T-helper 1 cell (primary cell): ENCODE data around the gene TMEM109.
A peak's percentile ranks its signal among the peaks of the same experiment; 100 is the strongest.

Source experiments
- DNase-seq, 5 donors: peaks; one replicate each; pipeline ENCODE4 v3.0.0-alpha.2; 2012 to 2020

TMEM109 gene

DNA sequence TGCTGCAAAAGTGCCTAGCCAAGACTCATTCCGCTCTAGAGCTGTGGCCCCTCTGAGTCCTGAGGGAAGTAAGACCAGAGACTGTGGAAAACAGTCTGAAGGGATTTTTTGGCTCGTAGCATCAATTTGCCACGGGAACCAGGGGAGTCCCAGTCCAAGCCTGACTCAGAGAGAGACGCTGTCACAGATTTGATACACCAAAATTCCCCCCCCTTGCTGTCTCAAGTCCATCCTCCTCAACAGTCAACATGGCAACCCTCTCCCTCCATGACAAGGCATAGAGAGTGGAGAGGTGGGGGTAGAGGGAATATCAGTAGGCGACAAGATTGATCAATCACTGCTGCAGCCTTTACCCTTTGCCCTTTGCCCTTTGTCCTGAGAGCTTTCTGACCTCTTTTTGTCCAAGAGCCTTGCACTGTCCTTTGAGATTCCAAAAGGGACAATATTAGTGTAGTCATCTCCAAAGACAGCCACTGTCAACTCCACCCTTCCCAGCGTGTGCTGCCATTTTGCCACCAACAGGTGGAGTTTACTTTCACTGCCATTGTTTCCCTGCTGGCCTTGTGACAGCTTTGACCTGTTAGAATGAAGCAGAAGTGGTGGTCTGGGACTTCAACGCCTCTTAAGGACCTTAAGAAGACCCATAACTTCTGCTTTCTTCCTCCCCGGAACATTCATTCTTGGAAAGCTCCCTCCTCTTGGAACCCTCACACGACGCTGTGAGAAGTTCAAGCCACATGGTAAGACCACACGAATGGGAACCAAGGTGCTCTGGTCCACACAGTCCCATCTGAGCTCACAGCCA, 30.7 kb downstream of the TMEM109 start:
- no peak for DNase-seq

DNA sequence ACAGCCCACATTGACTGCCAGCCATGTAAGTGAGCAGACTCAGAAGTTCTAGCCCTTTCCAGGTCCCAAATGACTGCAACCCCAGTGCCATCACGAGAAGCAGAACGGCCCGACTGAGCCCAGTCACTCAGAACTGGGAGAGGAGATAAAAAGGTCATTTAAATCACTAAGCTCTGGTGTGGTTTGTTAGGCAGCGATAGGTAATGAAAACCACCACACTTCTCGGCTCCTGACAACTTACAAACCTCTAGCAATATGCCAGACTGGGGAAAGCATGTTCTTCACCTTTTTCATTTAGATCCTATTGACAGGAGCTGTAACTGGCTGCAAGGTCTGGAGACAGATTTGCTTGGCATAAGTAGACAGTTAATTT, 31.3 kb downstream of the TMEM109 start:
- DNase-seq = no peak

DNA sequence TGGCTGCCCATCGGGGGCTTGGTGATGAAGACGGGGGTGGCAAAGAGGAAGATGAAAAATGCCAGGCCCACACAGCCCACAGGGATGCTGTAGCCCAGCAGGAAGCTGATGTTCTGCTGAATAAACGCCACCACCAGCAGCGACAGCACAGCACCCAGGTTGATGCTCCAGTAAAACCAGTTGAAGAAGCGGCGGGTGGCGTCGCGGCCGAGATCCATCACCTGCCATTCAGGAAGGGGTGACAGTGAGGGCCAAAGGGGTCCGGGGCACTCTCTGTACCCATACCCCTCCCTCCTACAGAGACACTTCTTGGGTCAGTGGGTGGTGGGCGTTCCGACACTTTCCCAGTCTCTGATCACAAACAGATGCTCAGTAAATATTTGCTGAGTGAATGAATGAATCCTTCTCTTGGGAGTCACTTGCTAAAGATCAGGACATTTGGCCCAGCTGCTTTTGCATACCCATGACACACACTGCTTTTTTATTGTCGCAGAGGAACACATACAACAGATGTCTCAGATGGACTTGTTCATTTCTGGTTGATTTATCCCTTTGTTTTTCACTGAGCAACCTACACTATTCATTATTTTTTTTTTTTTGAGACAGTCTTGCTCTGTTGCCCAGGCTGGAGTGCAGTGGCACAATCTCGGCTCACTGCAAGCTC, 32.8 kb downstream of the TMEM109 start:
- no peak for DNase-seq

DNA sequence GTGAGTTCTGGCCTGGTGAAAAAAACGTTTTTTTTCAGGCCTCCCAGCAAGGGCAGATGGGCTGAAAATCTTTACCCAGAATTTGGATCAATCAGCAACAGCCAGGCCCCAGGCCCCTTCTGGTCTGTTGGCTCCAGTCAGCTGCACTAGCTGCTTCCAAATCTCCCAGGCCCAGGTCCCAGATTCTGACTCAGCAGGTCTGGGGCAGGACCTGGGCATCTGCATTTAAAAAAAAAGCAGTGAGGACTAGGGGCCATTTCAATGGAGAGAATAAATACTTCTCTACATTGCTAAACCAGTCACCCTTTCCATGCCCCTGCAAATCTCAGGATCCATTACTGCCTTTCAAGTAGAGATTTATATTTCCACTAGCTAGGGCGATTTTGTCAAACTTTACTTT, 33.7 kb downstream of the TMEM109 start:
- DNase-seq = no peak

DNA sequence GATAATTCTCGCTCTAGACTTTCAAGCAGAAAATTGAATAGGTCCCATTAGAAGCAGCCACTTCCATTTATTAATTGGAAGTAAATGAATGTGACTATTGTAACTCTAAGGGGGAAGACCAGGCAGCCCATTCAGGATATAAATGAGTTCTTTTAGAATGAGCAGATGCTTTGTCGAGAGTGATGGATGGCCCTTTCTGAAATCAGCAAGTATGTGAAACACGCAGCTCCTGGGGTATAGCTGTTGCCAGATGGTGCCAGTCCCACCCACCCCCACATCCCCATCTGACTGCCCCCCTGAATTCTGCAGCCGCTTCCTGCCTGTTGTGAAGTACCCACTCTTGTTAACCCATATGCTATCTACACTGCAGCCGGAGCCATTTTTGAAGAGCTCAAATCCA, 34.3 kb downstream of the TMEM109 start:
- no peak for DNase-seq

DNA sequence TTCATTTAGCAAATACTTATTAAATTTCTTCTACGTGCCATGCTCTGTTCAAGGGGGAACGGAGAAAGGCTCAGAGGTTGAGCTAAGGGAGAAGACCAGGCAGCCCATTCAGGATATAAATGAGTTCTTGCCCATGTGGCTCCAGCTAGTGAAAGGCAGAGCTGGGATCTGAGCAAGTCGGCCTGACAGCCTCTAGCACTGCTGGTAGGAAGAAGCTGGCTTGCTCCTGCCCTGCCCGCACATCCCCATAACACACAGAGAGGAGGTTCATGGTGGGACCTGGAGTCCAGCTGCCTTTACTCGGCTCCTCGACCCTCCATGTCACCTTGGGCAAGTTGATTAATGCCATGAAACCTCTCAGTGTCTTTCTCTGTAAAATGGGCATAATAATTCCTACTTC, 36.1 kb downstream of the TMEM109 start:
- no peak for DNase-seq

DNA sequence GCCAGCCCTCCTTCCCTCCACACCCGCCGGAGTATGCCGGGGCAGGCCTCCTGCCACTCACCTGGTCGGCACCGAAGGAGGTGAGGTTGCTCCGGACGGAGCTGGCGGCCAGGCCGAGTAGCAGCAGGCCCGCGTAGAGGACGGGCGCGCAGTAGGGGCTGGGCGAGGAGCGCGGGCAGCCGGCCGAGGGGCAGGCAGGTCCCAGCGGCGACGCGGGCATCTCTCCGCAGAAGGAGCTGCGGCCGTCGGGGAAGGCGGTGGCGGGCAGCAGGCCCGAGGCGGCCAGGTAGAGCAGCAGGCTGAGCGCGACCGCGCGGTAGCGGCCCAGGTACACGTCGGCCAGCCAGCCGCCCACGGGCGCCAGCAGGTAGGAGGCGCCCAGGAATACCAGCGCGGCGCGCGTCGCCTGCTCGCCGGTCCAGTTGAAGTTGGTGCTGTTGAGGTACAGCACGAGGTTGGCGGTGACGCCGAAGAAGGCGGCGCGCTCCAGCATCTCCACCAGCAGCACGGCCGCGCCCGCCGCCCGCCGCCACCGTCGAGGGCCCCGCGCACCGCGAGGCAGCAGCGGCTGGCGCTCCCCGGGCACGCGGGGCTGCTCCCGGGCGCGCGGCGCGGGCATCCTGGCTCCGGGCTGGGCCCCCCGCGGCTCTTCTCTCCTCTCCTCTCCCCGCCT, 37.1 kb downstream of the TMEM109 start:
- peak in 1 of 5 donors; percentile 25 for DNase-seq

DNA sequence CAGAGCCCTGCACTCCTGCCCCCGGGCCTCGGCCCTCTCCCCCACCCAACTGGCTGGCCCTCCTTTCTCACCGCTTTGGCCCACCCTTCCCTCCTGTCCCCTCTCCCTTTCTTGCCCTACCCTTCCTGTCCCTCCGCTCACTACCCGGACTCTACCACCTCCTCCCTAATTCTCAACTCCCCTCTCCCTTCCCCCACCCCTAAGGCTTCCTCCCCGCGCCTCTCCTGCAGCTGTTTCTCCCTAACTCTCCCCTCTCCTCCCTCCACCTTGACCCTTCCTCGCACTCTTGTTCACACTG, 37.6 kb downstream of the TMEM109 start:
- no peak for DNase-seq

DNA sequence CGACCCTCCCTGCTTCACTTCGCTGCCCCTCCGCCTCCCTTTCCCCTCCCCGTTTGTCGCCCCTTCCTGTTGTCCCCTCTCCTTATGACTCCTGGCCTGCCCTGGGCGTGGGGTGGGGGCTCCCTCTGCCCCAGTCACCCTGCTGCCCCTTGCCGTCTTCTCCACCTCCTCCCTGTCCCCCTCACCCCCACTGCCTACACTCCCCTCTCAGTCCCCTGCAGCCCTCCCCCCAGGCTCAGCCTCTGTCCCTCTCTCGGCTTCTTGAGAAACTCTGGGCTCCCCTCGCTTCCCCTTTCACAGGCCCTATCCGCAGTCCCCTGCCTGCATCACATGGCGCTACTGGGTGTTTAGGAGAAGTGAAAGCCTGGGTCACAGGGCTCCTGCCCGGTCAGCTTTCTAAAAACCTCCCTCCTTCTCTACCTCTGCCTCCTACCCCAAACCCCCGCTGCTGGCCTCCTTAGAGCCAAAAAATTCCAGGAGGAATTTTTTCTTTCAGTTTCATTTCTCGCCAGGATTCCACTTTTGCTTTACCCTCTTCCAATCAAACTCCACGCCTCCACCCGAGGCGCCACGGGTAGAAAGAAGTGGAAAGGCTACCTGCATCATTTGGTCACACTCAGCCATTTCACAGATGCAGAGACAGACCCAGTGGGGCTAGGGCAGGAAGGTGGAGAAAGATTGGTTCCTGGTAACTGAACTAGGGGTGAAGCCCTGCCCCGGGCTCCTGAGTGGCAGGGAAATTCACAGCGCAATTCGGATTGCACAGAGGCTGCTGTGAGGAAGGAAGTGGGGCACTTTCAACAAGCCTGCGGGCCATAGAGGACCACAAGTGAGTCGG, 38.2 kb downstream of the TMEM109 start, which contains the start of gene SLC15A3:
Gene SLC15A3, minus strand, starts transcription at position 273 of the 838 bp plus-strand sequence. CDS start 625 bp downstream, outside the sequence.
- DNase-seq = peak in 1 of 5 donors; percentile 11

DNA sequence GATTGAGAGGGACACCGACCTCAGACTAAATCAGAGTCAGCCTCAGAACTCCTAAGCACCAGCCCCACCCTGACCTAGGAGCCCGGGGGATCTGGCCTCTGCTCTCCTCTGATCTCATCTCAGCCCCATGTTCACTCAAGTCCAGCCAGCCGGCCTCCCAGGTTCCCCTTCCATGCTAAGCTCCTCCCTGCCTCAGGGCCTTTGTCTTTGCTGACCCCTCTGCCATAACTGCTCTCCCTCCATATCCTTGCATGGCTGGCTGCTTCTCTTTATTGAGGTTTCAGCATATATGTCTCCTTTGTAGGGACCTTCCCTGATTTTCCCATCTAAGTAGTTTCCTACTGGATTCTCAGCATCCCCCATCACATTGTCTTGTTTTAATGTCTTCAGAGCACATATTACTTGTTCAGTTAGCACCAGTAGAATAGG, 38.8 kb downstream of the TMEM109 start:
- no peak for DNase-seq

DNA sequence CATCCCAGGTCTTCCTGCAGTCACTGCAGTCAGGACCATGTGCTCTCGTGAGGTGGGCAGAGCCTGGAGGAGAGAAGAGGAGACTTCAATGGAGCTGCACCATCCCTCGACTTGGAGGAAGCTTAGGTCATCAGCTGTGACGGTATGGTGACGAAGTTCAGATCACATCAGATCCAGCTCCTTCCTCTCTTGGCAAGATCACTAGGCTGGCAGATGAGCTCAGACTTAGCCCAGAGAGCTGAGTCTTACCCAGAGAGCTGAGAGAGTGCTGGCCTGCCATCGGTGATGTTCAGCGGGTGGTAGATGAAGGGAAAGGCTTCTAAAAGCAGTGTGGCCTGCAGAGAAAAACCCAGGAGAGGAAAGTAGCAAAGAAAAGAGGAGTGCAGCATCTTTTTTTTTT, 39.8 kb downstream of the TMEM109 start:
- no peak for DNase-seq

DNA sequence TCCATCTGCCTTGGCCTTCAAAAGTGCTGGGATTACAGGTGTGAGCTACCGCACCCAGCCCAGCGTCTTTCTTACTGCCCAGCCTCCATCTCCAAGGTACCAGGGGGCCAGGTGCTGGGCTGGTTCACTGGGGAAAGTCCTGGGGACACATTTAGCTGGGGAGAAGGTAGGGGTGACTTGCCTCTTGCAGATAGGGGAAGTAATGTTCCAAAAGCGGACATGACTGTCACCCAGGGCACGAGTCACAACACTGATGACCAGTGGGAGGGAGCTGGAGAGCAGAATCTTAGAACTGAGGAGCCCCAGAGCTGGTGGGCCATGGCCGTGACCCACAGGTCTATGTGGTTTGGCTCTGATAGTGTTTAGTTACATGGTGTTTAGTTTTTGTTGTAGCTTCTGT, 40.5 kb downstream of the TMEM109 start:
- DNase-seq = no peak

DNA sequence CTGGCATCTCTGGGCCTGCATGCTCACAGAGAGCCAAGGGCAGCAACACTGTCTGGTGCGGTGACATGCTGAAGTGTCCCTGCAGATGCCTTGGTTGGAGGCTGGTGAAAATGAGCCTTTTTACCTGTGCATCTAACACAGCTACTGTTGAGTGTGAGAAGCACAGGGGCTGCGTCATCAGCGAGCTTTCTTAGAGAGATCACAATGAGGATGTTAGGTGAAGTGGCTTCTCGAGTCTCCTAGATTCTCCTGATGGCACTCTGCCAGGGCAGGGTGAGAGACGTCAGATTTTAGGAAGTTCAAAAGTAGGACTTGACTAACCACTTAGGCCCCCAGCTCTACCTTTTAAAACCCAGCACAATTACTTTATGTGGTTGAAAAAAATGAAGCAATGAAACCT, 41.6 kb downstream of the TMEM109 start:
- no peak for DNase-seq

DNA sequence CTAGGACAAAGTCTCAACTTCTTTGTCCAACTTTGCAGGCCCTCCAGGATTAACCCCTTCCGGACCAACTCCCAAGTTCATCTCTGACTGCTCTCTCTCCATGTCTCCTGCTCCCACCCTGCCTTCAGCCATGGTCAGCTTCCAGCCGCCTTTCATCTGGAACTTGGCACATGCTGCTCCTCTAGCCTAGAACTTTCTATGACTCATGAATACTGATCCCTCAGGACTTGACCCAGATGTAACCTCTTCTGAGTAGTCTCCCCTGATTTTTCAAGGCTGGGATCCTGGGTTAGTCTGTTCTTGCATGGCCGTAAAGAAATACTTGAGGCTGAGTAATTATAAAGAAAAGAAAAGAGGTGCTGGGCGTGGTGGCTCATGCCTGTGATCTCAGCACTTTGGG, 43.2 kb downstream of the TMEM109 start:
- DNase-seq = no peak

DNA sequence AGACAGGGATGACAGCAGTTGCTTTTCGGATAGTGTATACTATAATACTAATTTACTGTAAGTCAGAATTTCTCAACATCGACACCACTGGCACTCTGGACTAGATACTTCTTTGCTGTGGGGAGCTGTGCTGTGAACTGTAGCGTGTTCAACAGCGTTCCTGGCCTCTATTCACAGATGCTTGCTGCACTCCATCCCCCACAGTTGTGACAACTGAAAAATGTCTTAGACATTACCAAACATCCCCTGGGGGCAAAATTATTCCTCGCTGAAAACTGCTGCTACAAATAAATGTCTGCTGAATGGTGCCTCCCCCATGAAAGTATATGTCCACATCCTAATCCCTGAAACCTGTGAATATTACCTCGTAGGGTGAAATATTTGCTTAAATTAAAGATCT, 45.5 kb downstream of the TMEM109 start:
- no peak for DNase-seq

DNA sequence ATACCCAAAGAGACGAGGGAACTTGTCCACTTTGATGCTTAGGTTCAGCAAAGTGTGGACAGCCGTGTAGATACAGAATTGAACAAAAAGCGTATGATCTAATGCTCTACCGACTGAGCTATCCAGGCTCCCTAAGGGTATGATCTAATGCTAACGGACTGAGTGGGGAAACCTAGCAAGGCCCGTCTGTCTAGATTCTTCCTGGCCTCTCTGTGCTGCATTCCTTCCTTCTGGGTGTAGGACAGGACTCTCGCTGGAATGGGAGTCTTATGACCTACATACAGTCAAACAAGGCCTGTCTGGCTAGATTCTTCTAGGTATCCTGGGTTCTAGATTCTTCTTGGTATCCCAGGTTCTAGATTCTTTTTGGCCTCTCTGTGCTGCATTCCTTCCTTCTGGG, 46.4 kb downstream of the TMEM109 start:
- no peak for DNase-seq

DNA sequence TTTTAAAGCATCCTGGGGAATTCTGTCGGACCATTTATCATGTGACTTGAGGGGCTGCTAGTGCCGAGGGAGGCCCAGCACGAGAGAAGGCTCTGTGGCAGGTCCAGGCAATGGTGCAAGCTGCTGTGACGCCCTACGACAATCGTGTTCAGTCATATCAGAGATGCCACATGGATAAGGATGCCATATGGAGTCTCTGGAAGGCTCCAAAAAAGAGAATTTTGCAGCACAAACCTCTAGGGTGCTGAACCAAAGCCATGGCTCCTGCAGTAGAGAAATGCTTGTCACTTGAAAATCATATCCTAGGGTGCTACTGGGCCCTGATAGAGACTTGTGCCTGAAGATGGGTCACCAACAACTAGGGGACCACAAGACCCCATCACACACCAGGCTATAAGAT, 50.8 kb downstream of the TMEM109 start:
- no peak for DNase-seq

DNA sequence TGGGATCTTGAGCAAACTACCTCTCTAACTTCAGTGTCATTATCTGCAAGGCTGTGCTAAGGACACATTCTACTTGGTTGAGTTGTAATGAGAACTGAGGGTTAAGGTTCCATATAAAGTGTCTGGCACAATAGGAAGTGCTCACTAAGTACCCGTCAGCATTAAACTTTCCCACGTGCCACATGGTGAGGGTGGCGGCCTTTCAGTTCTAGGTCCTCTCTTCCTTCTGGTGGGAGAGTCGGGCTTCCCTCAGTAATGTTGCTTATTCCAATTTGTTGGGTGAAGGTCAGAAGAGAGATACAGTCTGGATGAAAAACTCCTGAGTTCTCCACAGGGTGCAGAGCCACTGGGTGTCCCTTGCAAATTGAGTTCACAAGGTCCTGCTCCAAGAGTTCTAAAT, 52.9 kb downstream of the TMEM109 start:
- DNase-seq = no peak

DNA sequence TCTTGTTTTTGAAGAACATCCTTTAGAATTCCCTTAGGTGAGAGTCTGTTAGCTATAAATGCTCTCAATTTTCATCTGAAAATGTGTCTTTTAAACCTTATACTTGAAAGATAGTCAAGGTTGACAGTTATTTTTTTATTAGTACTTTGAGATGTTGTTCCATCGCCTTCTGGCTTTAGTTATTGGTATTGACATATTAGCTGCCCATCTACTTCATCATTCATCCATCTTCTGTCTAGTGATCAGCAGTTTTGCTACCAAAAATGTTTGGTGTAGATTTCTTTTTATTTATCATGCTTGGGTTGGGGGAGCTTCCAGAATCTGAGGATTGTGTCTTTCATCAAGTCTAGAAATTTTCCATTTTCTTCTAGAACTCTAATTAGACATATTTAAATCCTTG, 54.3 kb downstream of the TMEM109 start:
- DNase-seq = no peak

DNA sequence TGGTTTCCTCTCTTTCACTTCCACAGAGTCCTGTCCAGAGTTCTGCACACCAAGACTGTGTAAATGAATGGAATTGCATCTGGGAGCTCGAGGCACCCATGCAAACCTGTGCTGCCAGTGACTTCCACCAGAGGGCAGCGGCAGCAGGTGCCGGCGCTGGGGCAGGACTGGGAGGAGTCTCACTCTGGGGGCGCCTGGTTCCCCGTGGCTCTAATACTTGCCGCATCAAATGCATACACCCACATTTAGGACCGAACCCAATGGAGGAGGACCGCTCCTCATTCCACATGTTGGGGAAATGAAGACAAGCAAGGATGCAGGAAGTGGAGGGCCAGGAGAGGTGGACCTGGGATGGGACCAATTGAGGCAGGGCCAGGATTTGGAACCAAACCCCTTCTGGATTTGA, 56.4 kb downstream of the TMEM109 start:
- DNase-seq = peak; percentile 67 to 77 (median 76)

DNA sequence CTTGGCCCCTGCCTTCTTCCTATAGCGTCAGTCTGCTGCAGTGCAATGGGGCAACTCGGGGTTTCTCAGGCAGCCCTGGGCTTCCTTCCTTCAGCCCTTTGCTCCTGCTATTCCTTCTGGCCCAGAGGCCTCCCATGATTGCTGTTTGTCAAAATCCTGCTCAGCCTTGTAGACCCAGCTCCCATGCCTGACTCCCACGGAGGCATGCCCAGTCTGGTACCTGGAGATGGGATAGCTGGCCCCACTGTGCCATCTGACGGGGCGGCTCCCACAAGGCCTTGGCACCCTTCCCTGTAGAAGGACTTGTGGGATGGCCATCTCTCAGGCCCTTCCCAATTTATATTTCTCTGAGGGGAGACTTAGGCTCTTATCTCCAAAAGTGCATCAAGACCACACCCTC, 56.9 kb downstream of the TMEM109 start:
- DNase-seq = no peak

DNA sequence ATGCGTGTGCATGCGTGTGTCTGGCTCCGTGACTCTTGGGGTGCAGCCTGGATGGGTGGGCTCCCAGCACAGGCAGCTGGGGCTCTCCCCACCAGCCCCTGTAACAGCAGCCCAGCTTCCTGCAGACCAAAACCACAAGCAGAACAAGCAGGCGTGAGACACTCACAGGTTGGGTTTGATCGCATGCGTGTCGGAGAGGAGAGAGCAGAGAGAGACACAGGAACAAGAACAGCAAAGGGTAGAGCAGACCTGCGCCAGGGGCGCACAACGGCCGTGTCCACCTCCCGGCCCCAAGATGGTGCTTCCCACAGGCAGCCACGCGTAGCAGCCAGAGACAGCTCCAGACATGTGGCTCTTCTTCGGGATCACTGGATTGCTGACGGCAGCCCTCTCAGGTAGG, 57.6 kb downstream of the TMEM109 start, which contains the start of gene CD6:
Gene CD6, plus strand, starts transcription at position 161 of the 400 bp plus-strand sequence. Its CDS starts 186 bp downstream, at position 347.
- DNase-seq = peak; percentile 33 to 79 (median 52)
